Fibroblast of lung (primary cell): Measurements from ENCODE around the gene NTMT2. TPM values are rescaled to one million over a fixed set of nuclear protein-coding genes. Genes with fewer than 3 reads are reported as not detected.

Experiments
- DNase-seq, 2 donors: peaks; one replicate each; pipeline versions ENCODE4 v3.0.0 to v3.0.0-alpha.2; 2010; ENCODE audit warnings: low read depth in 2 of 2
- H2AFZ ChIP-seq: 2 replicates; pipeline ENCODE4 v1.5.1; 2012; ENCODE audit warnings: low read length, control low read depth, inconsistent platforms
- H3K27ac ChIP-seq: 2 replicates; pipeline ENCODE4 v1.5.1; 2011; ENCODE audit warnings: low read length, control low read depth; ENCODE audit not compliant: insufficient read depth
- H3K27me3 ChIP-seq: 2 replicates; pipeline ENCODE4 v1.5.1; 2011; ENCODE audit warnings: mild to moderate bottlenecking, low read length; ENCODE audit not compliant: control insufficient read depth, insufficient read depth
- H3K36me3 ChIP-seq: 2 replicates; pipeline ENCODE4 v1.5.1; 2011; ENCODE audit warnings: low read length; ENCODE audit not compliant: control insufficient read depth, insufficient read depth
- H3K4me1 ChIP-seq: 2 replicates; pipeline ENCODE4 v1.5.1; 2011; ENCODE audit warnings: low read length; ENCODE audit not compliant: control insufficient read depth, insufficient read depth; ENCODE audit errors: extremely low read depth
- H3K4me2 ChIP-seq: 2 replicates; pipeline ENCODE4 v1.5.1; 2011; ENCODE audit warnings: low read length, control low read depth; ENCODE audit not compliant: insufficient read depth; ENCODE audit errors: extremely low read depth
- H3K4me3 ChIP-seq, 4 experiments: fragments of 200-600 bp in 1 of 4; sonication (generic) in 1 of 4; replicated peaks in 1 of 4; 2 replicates each; pipeline ENCODE4 v1.5.1; 2011 to 2016; ENCODE audit warnings: low read length in 4 of 4, low read depth in 3 of 4, mild to moderate bottlenecking in 3 of 4, control low read depth in 2 of 4, inconsistent platforms in 1 of 4, mixed read lengths in 1 of 4; ENCODE audit not compliant: insufficient read depth in 1 of 4; ENCODE audit errors: control extremely low read depth in 1 of 4
- H3K79me2 ChIP-seq: 2 replicates; pipeline ENCODE4 v1.5.1; 2012; ENCODE audit warnings: mild to moderate bottlenecking, low read length, inconsistent platforms; ENCODE audit not compliant: control insufficient read depth, insufficient read depth
- H3K9ac ChIP-seq: 2 replicates; pipeline ENCODE4 v1.5.1; 2011; ENCODE audit warnings: mild to moderate bottlenecking, low read length, control low read depth; ENCODE audit not compliant: insufficient read depth
- H3K9me3 ChIP-seq: 2 replicates; pipeline ENCODE4 v1.5.1; 2012; ENCODE audit warnings: low read depth, low read length; ENCODE audit not compliant: control insufficient read depth, insufficient read depth
- H4K20me1 ChIP-seq: 2 replicates; pipeline ENCODE4 v1.5.1; 2011; ENCODE audit warnings: low read length; ENCODE audit not compliant: control insufficient read depth, insufficient read depth; ENCODE audit errors: extremely low read depth
- EZH2 ChIP-seq: IDR thresholded peaks from 2 replicates; pipeline ENCODE4 v1.5.1; 2012; ENCODE audit warnings: low read length, control low read depth, mild to moderate bottlenecking; ENCODE audit errors: missing control alignments
- polyA plus RNA-seq, 2 donors: library from polyadenylated mRNA; depleted of rRNA in 1 of 2; stranded (reverse) in 1 of 2; unstranded in 1 of 2; fragments of >200 nt; gene quantifications; 2 replicates each; pipeline ENCODE4 v1.2.1, GENCODE V29; 2011 to 2012; ENCODE audit warnings: missing spikeins in 1 of 2
- total RNA-seq: library from RNA; depleted of rRNA; stranded (reverse); fragments of >200 nt; gene quantifications from 2 replicates; pipeline ENCODE4 v1.2.1, GENCODE V29; 2014
- TF ChIP-seq, protein P1 (sequence below), 2 donors: IDR thresholded peaks in 1 of 2; conservative IDR thresholded peaks in 1 of 2; 1 replicate in 1 of 2; 2 replicates in 1 of 2; pipeline ENCODE4 v1.5.1; 2011 to 2012; ENCODE audit warnings: low read length in 2 of 2, control low read depth in 1 of 2, inconsistent platforms in 1 of 2, low read depth in 1 of 2, mild to moderate bottlenecking in 1 of 2

NTMT2 gene
- total and polyA plus RNA-seq, 2 donors (not counting 1 experiment from before 2014, with no cell fraction given): not detected

GRCh38 chr1:170162459-170163246, 16.9 kb downstream of the NTMT2 start:
- peak; percentile 83 to 98 for DNase-seq
- no peaks in the 10 kb centered on the region for H3K9me3 ChIP-seq
- H3K9ac ChIP-seq: no peak overlapping the region
- peak overlapping the region; percentile 34 for H2AFZ ChIP-seq
- no peaks in the 10 kb centered on the region for H4K20me1 ChIP-seq
- peaks cover 3% of the 10 kb centered on the region for H3K4me1 ChIP-seq
- no peak overlapping the region for H3K4me3 ChIP-seq
- TF ChIP-seq, protein P1, sequence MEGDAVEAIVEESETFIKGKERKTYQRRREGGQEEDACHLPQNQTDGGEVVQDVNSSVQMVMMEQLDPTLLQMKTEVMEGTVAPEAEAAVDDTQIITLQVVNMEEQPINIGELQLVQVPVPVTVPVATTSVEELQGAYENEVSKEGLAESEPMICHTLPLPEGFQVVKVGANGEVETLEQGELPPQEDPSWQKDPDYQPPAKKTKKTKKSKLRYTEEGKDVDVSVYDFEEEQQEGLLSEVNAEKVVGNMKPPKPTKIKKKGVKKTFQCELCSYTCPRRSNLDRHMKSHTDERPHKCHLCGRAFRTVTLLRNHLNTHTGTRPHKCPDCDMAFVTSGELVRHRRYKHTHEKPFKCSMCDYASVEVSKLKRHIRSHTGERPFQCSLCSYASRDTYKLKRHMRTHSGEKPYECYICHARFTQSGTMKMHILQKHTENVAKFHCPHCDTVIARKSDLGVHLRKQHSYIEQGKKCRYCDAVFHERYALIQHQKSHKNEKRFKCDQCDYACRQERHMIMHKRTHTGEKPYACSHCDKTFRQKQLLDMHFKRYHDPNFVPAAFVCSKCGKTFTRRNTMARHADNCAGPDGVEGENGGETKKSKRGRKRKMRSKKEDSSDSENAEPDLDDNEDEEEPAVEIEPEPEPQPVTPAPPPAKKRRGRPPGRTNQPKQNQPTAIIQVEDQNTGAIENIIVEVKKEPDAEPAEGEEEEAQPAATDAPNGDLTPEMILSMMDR (conservative IDR thresholded peaks at IDR 0.05 in 1 of 2, IDR thresholded peaks at IDR 0.05 in 1 of 2; ENCODE audit: low read depth in 1 of 2, low read length in 2 of 2): no peak
- TF ChIP-seq EZH2: no peak
- no peak overlapping the region for H3K27ac ChIP-seq
- no peaks in the 10 kb centered on the region for H3K27me3 ChIP-seq
- H3K79me2 ChIP-seq: no peaks in the 10 kb centered on the region
- peak overlapping the region; percentile 65 for H3K4me2 ChIP-seq
- H3K36me3 ChIP-seq: no peaks in the 10 kb centered on the region

DNA sequence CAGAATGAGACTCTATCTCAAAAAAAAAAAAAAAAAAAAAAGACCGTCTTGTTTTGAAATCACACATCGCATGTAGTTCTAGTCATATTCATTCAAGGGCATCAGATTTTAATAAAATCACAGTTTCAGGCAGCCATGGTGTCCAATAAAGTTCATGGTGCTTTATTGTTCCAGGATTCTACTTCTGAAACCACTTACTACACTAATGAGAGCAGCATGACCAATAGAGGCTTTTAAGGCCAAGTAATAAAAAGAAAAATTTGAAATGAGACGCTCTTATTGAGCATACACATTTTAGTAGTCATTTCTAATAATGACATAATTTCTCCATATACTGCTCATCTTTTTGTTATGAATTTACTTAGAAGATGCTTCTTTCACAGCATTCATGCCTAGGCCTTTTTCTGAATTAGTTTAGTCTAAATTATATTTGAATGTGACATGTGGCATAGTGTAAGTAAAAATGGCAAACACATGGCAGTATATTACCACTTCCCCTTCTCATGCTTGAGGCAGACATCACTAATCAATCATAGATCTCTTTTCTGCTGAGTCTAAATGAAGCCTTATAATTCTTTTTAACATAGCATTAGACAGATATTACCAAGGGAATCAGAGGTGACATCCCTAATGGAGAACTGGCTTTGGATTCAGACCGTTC, 18.5 kb downstream of the NTMT2 start:
- Histone ChIP-seq H2AFZ (no peak overlapping the region), H3K9me3 (no peaks in the 10 kb centered on the region), H3K27me3 (no peaks in the 10 kb centered on the region), H3K36me3 (no peaks in the 10 kb centered on the region), H3K4me1 (peaks cover 3% of the 10 kb centered on the region), H3K9ac (no peak overlapping the region), H4K20me1 (no peaks in the 10 kb centered on the region), H3K27ac (no peak overlapping the region), H3K4me3 (no peak overlapping the region), H3K4me2 (no peak overlapping the region), H3K79me2 (no peaks in the 10 kb centered on the region)
- no peak for DNase-seq
- TF ChIP-seq, protein P1 (conservative IDR thresholded peaks at IDR 0.05 in 1 of 2, IDR thresholded peaks at IDR 0.05 in 1 of 2; ENCODE audit: low read depth in 1 of 2, low read length in 2 of 2): no peak
- TF ChIP-seq EZH2: no peak

- Histone ChIP-seq H3K79me2 (no peaks in the 10 kb centered on the region), H3K4me3 (no peak overlapping the region), H3K27ac (no peak overlapping the region), H3K9ac (no peak overlapping the region), H2AFZ (no peak overlapping the region), H3K27me3 (no peaks in the 10 kb centered on the region), H3K4me2 (no peak overlapping the region), H4K20me1 (no peaks in the 10 kb centered on the region), H3K9me3 (no peaks in the 10 kb centered on the region), H3K36me3 (no peaks in the 10 kb centered on the region), H3K4me1 (peaks cover 3% of the 10 kb centered on the region)
- no peak for TF ChIP-seq EZH2
- DNase-seq: no peak
Measured at GRCh38 chr1:170166518-170167180, 20.9 kb downstream of the NTMT2 start.
